ENCODE data around the gene SPP1.

SPP1 gene

DNA sequence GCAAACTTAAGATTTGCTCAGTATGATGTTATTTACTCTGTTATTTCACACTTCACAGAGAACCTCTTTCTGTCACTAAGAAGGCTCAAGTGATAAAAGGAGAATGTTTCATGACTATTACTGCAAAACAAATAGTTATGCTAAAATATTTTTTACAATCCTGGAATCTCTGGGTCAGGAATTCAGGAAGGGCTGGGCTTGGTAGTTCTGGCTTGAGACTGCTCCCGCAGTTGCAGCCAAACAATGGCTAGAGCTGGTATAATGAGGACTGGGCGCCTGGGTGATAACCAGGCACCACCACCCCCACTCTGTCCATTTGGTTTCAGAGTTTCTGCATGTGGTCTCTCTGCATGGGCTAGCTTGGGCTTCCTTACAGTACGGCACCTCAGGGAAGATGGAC lies 28.7 kb upstream of the SPP1 start:
- 100% methylated on average over 2 of the region's 3 CpGs for WGBS
- Histone ChIP-seq H3K27ac (ENCODE audit: low read length, poor library complexity, severe bottlenecking) (no peak overlapping the region), H2AFZ (ENCODE audit: low read depth, low read length) (no peak overlapping the region), H3K4me3 (ENCODE audit: insufficient read depth in 1 of 2, low read depth in 1 of 2, low read length in 2 of 2) (no peak overlapping the region), H3K36me3 (ENCODE audit: control insufficient read depth in 1 of 2, insufficient read depth in 2 of 2, low read depth in 1 of 2, low read length in 2 of 2) (no peaks in the 10 kb centered on the region), H3K23ac (ENCODE audit: low read length in 2 of 2) (no peak overlapping the region), H3K18ac (ENCODE audit: low read depth in 1 of 2, low read length in 2 of 2) (no peak overlapping the region), H3K14ac (ENCODE audit: low read length in 2 of 2) (no peak overlapping the region), H3K9me3 (ENCODE audit: control insufficient read depth, low read length) (no peaks in the 10 kb centered on the region), H2BK120ac (ENCODE audit: low read depth, low read length) (no peak overlapping the region), H3K4me2 (ENCODE audit: low read length, poor library complexity, severe bottlenecking) (no peak overlapping the region), H3K79me1 (replicated peaks; ENCODE audit: low read length, poor library complexity, severe bottlenecking) (no peaks in the 10 kb centered on the region), H2BK12ac (ENCODE audit: low read length in 2 of 2) (no peak overlapping the region), H3K27me3 (ENCODE audit: control insufficient read depth in 1 of 2, insufficient read depth in 1 of 2, low read length in 2 of 2) (no peaks in the 10 kb centered on the region), H3K4ac (ENCODE audit: low read depth in 1 of 2, low read length in 2 of 2) (no peak overlapping the region), H3K9ac (ENCODE audit: low read length) (no peak overlapping the region), H2AK5ac (ENCODE audit: low read length, severe bottlenecking) (no peak overlapping the region), H4K8ac (ENCODE audit: low read length) (no peak overlapping the region), H2BK5ac (ENCODE audit: low read depth, low read length, poor library complexity, severe bottlenecking) (no peak overlapping the region), H3K4me1 (ENCODE audit: control insufficient read depth, insufficient read depth, low read depth, low read length) (peaks cover 4% of the 10 kb centered on the region), H2BK15ac (ENCODE audit: low read depth, poor library complexity, severe bottlenecking) (no peak overlapping the region), H4K91ac (ENCODE audit: low read length) (no peak overlapping the region)
- DNase-seq = no peak

DNA sequence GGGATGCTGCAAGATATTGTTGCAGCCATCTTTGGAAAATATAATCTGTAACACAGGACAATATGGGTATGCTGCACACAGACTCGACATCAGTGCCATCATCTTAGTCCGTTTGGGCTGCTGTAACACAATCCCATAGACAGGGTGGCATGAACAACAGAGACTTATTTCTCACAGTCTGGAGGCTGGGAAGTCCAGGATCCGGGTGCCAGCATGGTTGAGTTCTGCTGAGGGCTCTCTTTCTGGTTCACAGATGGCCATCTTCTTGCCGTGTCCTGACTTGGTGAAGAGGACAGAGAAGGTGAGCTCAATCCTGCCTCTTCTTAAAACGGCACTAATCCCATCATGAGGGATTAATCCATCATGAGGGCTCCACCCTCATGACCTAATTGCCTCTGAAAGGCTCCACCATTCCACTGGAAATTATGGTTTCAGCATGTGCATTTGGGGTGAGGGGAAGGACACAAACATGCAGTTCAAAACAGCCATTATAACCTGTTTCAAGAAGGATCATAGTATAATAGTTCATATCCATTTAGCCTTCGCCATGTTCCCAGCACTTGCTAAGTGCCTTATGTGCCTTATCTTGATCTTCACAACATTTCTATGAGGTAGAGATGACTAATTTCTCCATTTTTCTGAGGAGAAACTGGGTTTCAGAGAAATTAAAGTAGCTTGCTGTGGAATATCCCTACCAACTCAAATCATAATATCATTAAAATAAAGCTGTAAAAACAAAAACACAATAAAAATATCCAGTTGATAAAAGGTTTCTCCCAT lies 27.9 kb upstream of the SPP1 start:
- WGBS = 82% methylated on average over 5 of the region's 6 CpGs
- Histone ChIP-seq H3K4me2 (ENCODE audit: low read length, poor library complexity, severe bottlenecking) (no peak overlapping the region), H2AK5ac (ENCODE audit: low read length, severe bottlenecking) (no peak overlapping the region)

DNA sequence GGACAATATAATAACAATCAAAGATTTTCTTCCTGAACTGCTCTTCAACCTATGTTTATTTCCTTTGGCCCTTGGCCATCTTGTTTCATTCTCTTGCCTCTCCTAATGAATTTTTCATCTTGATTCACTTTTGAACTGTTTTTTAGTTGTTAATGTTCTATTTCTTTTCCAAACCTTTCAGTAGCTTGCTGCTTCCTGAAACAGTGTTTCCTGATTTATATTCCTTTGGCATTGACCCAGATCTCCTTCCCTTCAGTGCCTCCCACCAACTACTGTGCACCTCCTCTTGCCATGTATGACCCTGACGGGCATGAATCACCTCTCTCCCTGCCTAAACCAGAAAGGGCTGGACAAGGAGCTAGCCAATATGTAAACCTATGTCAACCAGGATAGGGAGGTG lies 25.6 kb upstream of the SPP1 start:
- no peak overlapping the region for H3K4me3 ChIP-seq (ENCODE audit: insufficient read depth in 1 of 2, low read depth in 1 of 2, low read length in 2 of 2)
- no peak overlapping the region for H2BK15ac ChIP-seq (ENCODE audit: low read depth, poor library complexity, severe bottlenecking)
- no peak overlapping the region for H3K14ac ChIP-seq (ENCODE audit: low read length in 2 of 2)
- no peaks in the 10 kb centered on the region for H3K79me1 ChIP-seq (replicated peaks; ENCODE audit: low read length, poor library complexity, severe bottlenecking)
- peaks cover 7% of the 10 kb centered on the region for H3K4me1 ChIP-seq (ENCODE audit: control insufficient read depth, insufficient read depth, low read depth, low read length)
- no peaks in the 10 kb centered on the region for H3K27me3 ChIP-seq (ENCODE audit: control insufficient read depth in 1 of 2, insufficient read depth in 1 of 2, low read length in 2 of 2)
- no peak overlapping the region for H3K4ac ChIP-seq (ENCODE audit: low read depth in 1 of 2, low read length in 2 of 2)
- no peak overlapping the region for H2AK5ac ChIP-seq (ENCODE audit: low read length, severe bottlenecking)
- no peak overlapping the region for H4K91ac ChIP-seq (ENCODE audit: low read length)
- no peak overlapping the region for H3K9ac ChIP-seq (ENCODE audit: low read length)
- H2AFZ ChIP-seq (ENCODE audit: low read depth, low read length) = no peak overlapping the region
- H3K4me2 ChIP-seq (ENCODE audit: low read length, poor library complexity, severe bottlenecking) = no peak overlapping the region
- DNase-seq = peak; percentile 28
- H3K27ac ChIP-seq (ENCODE audit: low read length, poor library complexity, severe bottlenecking) = peak overlapping the region; percentile 58
- no peak overlapping the region for H2BK120ac ChIP-seq (ENCODE audit: low read depth, low read length)
- no CpG with 5 or more reads among the region's 1 CpG for WGBS
- H3K23ac ChIP-seq (ENCODE audit: low read length in 2 of 2) = no peak overlapping the region
- no peaks in the 10 kb centered on the region for H3K36me3 ChIP-seq (ENCODE audit: control insufficient read depth in 1 of 2, insufficient read depth in 2 of 2, low read depth in 1 of 2, low read length in 2 of 2)
- no peak overlapping the region for H4K8ac ChIP-seq (ENCODE audit: low read length)
- H3K18ac ChIP-seq (ENCODE audit: low read depth in 1 of 2, low read length in 2 of 2) = no peak overlapping the region
- H2BK12ac ChIP-seq (ENCODE audit: low read length in 2 of 2) = no peak overlapping the region
- no peaks in the 10 kb centered on the region for H3K9me3 ChIP-seq (ENCODE audit: control insufficient read depth, low read length)
- no peak overlapping the region for H2BK5ac ChIP-seq (ENCODE audit: low read depth, low read length, poor library complexity, severe bottlenecking)

More for the DNA sequence above, 27.9 kb upstream of the SPP1 start:
- Histone ChIP-seq H2BK12ac (ENCODE audit: low read length in 2 of 2) (no peak overlapping the region), H2BK15ac (ENCODE audit: low read depth, poor library complexity, severe bottlenecking) (no peak overlapping the region), H3K23ac (ENCODE audit: low read length in 2 of 2) (no peak overlapping the region), H2BK5ac (ENCODE audit: low read depth, low read length, poor library complexity, severe bottlenecking) (no peak overlapping the region), H4K91ac (ENCODE audit: low read length) (no peak overlapping the region), H3K14ac (ENCODE audit: low read length in 2 of 2) (no peak overlapping the region), H3K9me3 (ENCODE audit: control insufficient read depth, low read length) (no peaks in the 10 kb centered on the region), H2BK120ac (ENCODE audit: low read depth, low read length) (no peak overlapping the region), H3K4me3 (ENCODE audit: insufficient read depth in 1 of 2, low read depth in 1 of 2, low read length in 2 of 2) (no peak overlapping the region), H3K27me3 (ENCODE audit: control insufficient read depth in 1 of 2, insufficient read depth in 1 of 2, low read length in 2 of 2) (no peaks in the 10 kb centered on the region), H3K9ac (ENCODE audit: low read length) (no peak overlapping the region), H3K36me3 (ENCODE audit: control insufficient read depth in 1 of 2, insufficient read depth in 2 of 2, low read depth in 1 of 2, low read length in 2 of 2) (no peaks in the 10 kb centered on the region), H3K79me1 (replicated peaks; ENCODE audit: low read length, poor library complexity, severe bottlenecking) (no peaks in the 10 kb centered on the region), H2AFZ (ENCODE audit: low read depth, low read length) (no peak overlapping the region), H3K4ac (ENCODE audit: low read depth in 1 of 2, low read length in 2 of 2) (no peak overlapping the region), H3K18ac (ENCODE audit: low read depth in 1 of 2, low read length in 2 of 2) (no peak overlapping the region), H3K4me1 (ENCODE audit: control insufficient read depth, insufficient read depth, low read depth, low read length) (peaks cover 4% of the 10 kb centered on the region), H3K27ac (ENCODE audit: low read length, poor library complexity, severe bottlenecking) (no peak overlapping the region), H4K8ac (ENCODE audit: low read length) (no peak overlapping the region)
- no peak for DNase-seq

DNA sequence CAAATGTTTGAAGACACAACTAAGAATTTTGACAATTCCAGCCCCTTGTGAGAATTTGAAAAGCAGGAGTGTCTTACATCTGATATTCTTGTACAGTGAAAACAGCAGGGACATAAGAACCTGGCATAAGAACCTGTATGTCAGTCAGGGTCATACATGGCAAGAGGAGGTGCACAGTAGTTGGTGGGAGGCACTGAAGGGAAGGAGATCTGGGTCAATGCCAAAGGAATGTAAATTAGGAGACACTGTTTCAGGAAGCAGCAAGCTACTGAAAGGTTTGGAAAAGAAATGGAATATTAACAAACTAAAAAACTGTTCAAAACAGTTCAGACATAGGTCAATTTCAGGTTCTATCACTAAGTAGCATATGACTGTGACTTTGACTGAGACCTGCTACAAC lies 25.0 kb upstream of the SPP1 start:
- Histone ChIP-seq H4K8ac (ENCODE audit: low read length) (no peak overlapping the region), H3K79me1 (replicated peaks; ENCODE audit: low read length, poor library complexity, severe bottlenecking) (no peaks in the 10 kb centered on the region), H3K4me1 (ENCODE audit: control insufficient read depth, insufficient read depth, low read depth, low read length) (peaks cover 7% of the 10 kb centered on the region), H3K4ac (ENCODE audit: low read depth in 1 of 2, low read length in 2 of 2) (no peak overlapping the region), H4K91ac (ENCODE audit: low read length) (no peak overlapping the region), H3K18ac (ENCODE audit: low read depth in 1 of 2, low read length in 2 of 2) (no peak overlapping the region), H2BK12ac (ENCODE audit: low read length in 2 of 2) (no peak overlapping the region), H3K4me2 (ENCODE audit: low read length, poor library complexity, severe bottlenecking) (no peak overlapping the region), H3K36me3 (ENCODE audit: control insufficient read depth in 1 of 2, insufficient read depth in 2 of 2, low read depth in 1 of 2, low read length in 2 of 2) (no peaks in the 10 kb centered on the region), H3K9me3 (ENCODE audit: control insufficient read depth, low read length) (no peaks in the 10 kb centered on the region), H3K27me3 (ENCODE audit: control insufficient read depth in 1 of 2, insufficient read depth in 1 of 2, low read length in 2 of 2) (no peaks in the 10 kb centered on the region), H2BK5ac (ENCODE audit: low read depth, low read length, poor library complexity, severe bottlenecking) (no peak overlapping the region), H3K27ac (ENCODE audit: low read length, poor library complexity, severe bottlenecking) (peak overlapping the region; percentile 58), H2BK120ac (ENCODE audit: low read depth, low read length) (no peak overlapping the region), H3K14ac (ENCODE audit: low read length in 2 of 2) (no peak overlapping the region), H3K9ac (ENCODE audit: low read length) (no peak overlapping the region), H2AFZ (ENCODE audit: low read depth, low read length) (no peak overlapping the region), H3K4me3 (ENCODE audit: insufficient read depth in 1 of 2, low read depth in 1 of 2, low read length in 2 of 2) (no peak overlapping the region), H2AK5ac (ENCODE audit: low read length, severe bottlenecking) (no peak overlapping the region), H2BK15ac (ENCODE audit: low read depth, poor library complexity, severe bottlenecking) (no peak overlapping the region), H3K23ac (ENCODE audit: low read length in 2 of 2) (no peak overlapping the region)
- no peak for DNase-seq

All from mesenchymal stem cell (in vitro differentiated cells and primary cell).